GM15510 (cell line): ENCODE results near the gene SDE2.

Source experiments
- POLR2A ChIP-seq: IDR thresholded peaks from 3 replicates; pipeline ENCODE4 v1.6.1; 2011; ENCODE audit warnings: borderline replicate concordance; ENCODE audit not compliant: insufficient read length; ENCODE audit errors: extremely low read depth

SDE2 gene

GRCh38 chr1:225961659-225962439 is 37.3 kb downstream of the SDE2 start:
- TF ChIP-seq POLR2A: no peak

GRCh38 chr1:225958041-225958440 is 41.1 kb downstream of the SDE2 start:
- TF ChIP-seq POLR2A: no peak

- TF ChIP-seq POLR2A: no peak
These were observed 44.4 kb downstream of the SDE2 start for GRCh38 chr1:225954753-225955152.

GRCh38 chr1:225953315-225953714 is 45.8 kb downstream of the SDE2 start:
- no peak for TF ChIP-seq POLR2A

GRCh38 chr1:225950905-225951497 is 48.1 kb downstream of the SDE2 start:
- no peak for TF ChIP-seq POLR2A

- no peak for TF ChIP-seq POLR2A
These were observed 50.1 kb downstream of the SDE2 start for GRCh38 chr1:225949041-225949440.

GRCh38 chr1:225946803-225947202 is 52.3 kb downstream of the SDE2 start:
- no peak for TF ChIP-seq POLR2A

- TF ChIP-seq POLR2A: no peak
These were observed 53.0 kb downstream of the SDE2 start for GRCh38 chr1:225946082-225946620.

GRCh38 chr1:225945564-225945963 is 53.6 kb downstream of the SDE2 start:
- no peak for TF ChIP-seq POLR2A

- no peak for TF ChIP-seq POLR2A
These were observed 54.2 kb downstream of the SDE2 start for GRCh38 chr1:225944951-225945350.

GRCh38 chr1:225944387-225944786 is 54.8 kb downstream of the SDE2 start:
- TF ChIP-seq POLR2A: no peak

GRCh38 chr1:225943582-225943981 is 55.6 kb downstream of the SDE2 start:
- no peak for TF ChIP-seq POLR2A

- TF ChIP-seq POLR2A: no peak
These were observed 56.6 kb downstream of the SDE2 start for GRCh38 chr1:225942574-225942973.

GRCh38 chr1:225941942-225942222 is 57.3 kb downstream of the SDE2 start:
- TF ChIP-seq POLR2A: no peak

GRCh38 chr1:225941187-225941941 is 57.8 kb downstream of the SDE2 start, which contains the start of gene LEFTY2:
Gene LEFTY2, minus strand, starts transcription at chr1:225941220. Its CDS starts 80 bp downstream, at chr1:225941140.
- TF ChIP-seq POLR2A: no peak
